HepG2 (cell line): Measurements from ENCODE around the gene MYOF.

Experiments
- POLR2A ChIP-seq, 2 experiments: IDR thresholded peaks; 2 replicates each; pipeline ENCODE4 v1.6.1; 2011; ENCODE audit warnings: low read depth in 2 of 2, low read length in 2 of 2, mild to moderate bottlenecking in 1 of 2, moderate library complexity in 1 of 2; ENCODE audit not compliant: insufficient read depth in 1 of 2
- ZNF282 ChIP-seq: fragments of 450-650 bp; IDR thresholded peaks from 2 replicates; pipeline ENCODE4 v1.6.1; 2018; ENCODE audit not compliant: partially characterized antibody
- ZNF570 ChIP-seq: sonication (generic); formaldehyde crosslinking; IDR thresholded peaks from 2 replicates; pipeline ENCODE4 v1.4.0; 2020; ENCODE audit warnings: mild to moderate bottlenecking, missing genetic modification reagents, borderline replicate concordance
- TF ChIP-seq, protein P1 (sequence below), 2 experiments: sonication (generic) in 1 of 2; formaldehyde crosslinking in 1 of 2; IDR thresholded peaks; 2 replicates each; pipeline versions ENCODE4 v1.5.1 to v1.6.1; 2011 to 2020; ENCODE audit warnings: borderline replicate concordance in 1 of 2, low read depth in 1 of 2, low read length in 1 of 2, mild to moderate bottlenecking in 1 of 2, missing genetic modification reagents in 1 of 2, moderate library complexity in 1 of 2
- TF ChIP-seq, protein P2 (sequence below): sonication (generic); formaldehyde crosslinking; IDR thresholded peaks from 2 replicates; pipeline ENCODE4 v1.5.0; 2020; ENCODE audit warnings: mild to moderate bottlenecking, missing genetic modification reagents, moderate library complexity
- TF ChIP-seq, protein P3 (sequence below): sonication (generic); formaldehyde crosslinking; IDR thresholded peaks from 2 replicates; pipeline ENCODE4 v1.8.1; 2023; ENCODE audit warnings: mild to moderate bottlenecking, moderate library complexity, missing genetic modification reagents

GRCh38 chr10:93431361-93431760, 50.8 kb downstream of the MYOF start:
- TF ChIP-seq ZNF282 (no peak), POLR2A (IDR thresholded peaks at IDR 0.05; ENCODE audit: insufficient read depth in 1 of 2, low read depth in 2 of 2, low read length in 2 of 2) (no peak), ZNF570 (no peak)
- TF ChIP-seq, protein P1, sequence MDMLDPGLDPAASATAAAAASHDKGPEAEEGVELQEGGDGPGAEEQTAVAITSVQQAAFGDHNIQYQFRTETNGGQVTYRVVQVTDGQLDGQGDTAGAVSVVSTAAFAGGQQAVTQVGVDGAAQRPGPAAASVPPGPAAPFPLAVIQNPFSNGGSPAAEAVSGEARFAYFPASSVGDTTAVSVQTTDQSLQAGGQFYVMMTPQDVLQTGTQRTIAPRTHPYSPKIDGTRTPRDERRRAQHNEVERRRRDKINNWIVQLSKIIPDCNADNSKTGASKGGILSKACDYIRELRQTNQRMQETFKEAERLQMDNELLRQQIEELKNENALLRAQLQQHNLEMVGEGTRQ (IDR thresholded peaks at IDR 0.05; ENCODE audit: low read depth, low read length) = no peak
- TF ChIP-seq, protein P1 (CRISPR knock-in tag; IDR thresholded peaks at IDR 0.05; ENCODE audit: borderline replicate concordance) = no peak
- TF ChIP-seq, protein P2, sequence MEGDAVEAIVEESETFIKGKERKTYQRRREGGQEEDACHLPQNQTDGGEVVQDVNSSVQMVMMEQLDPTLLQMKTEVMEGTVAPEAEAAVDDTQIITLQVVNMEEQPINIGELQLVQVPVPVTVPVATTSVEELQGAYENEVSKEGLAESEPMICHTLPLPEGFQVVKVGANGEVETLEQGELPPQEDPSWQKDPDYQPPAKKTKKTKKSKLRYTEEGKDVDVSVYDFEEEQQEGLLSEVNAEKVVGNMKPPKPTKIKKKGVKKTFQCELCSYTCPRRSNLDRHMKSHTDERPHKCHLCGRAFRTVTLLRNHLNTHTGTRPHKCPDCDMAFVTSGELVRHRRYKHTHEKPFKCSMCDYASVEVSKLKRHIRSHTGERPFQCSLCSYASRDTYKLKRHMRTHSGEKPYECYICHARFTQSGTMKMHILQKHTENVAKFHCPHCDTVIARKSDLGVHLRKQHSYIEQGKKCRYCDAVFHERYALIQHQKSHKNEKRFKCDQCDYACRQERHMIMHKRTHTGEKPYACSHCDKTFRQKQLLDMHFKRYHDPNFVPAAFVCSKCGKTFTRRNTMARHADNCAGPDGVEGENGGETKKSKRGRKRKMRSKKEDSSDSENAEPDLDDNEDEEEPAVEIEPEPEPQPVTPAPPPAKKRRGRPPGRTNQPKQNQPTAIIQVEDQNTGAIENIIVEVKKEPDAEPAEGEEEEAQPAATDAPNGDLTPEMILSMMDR (CRISPR knock-in tag) = no peak
- TF ChIP-seq, protein P3, sequence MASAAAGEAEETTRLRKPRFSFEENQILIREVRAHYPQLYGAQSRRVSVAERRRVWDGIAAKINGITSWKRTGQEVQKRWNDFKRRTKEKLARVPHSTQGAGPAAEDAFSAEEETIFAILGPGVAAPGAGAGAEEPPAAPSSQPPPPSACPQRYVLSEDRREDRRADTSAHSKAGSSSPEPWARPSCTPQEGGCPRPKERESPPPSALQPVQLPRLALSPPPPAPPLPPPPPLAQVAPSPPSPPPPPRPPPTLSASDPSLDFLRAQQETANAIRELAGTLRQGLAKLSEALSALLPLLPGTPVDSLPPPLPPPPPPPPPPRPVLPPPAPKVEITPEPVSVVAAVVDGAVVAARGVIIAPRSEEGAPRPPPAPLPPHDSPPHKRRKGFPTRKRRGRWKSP = no peak
